Measurements from ENCODE around the gene IL3.

- TF ChIP-seq POLR2AphosphoS5 (IDR thresholded peaks at IDR 0.05; ENCODE audit: insufficient read depth in 1 of 2, low read depth in 1 of 2) = no peak
- TF ChIP-seq CTCF (IDR thresholded peaks at IDR 0.05) = no peak
- TF ChIP-seq POLR2A (IDR thresholded peaks at IDR 0.05) = no peak
Observed at GRCh38 chr5:132075719-132076077, 15.2 kb downstream of the IL3 start.

Measured in vagina (tissue), 2 donors.